H9 (cell line): ENCODE results near the gene FBXO11. TPM values are rescaled to one million over a fixed set of nuclear protein-coding genes. Genes with fewer than 3 reads are reported as not detected.

Experiments used
- DNase-seq: peaks from one replicate; pipeline ENCODE4 v3.0.0-alpha.2; 2017
- H2AFZ ChIP-seq: one replicate; pipeline ENCODE4 v1.6.1; 2013; ENCODE audit warnings: mild to moderate bottlenecking, low read length, control low read depth, moderate library complexity
- H2AK5ac ChIP-seq: 2 replicates; pipeline ENCODE4 v1.6.1; 2013; ENCODE audit warnings: low read length, control low read depth, mixed read lengths; ENCODE audit not compliant: insufficient read length
- H2BK120ac ChIP-seq: one replicate; pipeline ENCODE4 v1.6.1; 2013; ENCODE audit warnings: low read depth, mild to moderate bottlenecking, low read length, control low read depth, inconsistent platforms; ENCODE audit not compliant: poor library complexity, severe bottlenecking
- H2BK12ac ChIP-seq: 2 replicates; pipeline ENCODE4 v1.6.1; 2013; ENCODE audit warnings: low read length, control low read depth, mixed read lengths, low read depth; ENCODE audit not compliant: insufficient read length
- H2BK15ac ChIP-seq: 2 replicates; pipeline ENCODE4 v1.6.1; 2013; ENCODE audit warnings: low read depth, low read length, control low read depth
- H2BK20ac ChIP-seq: one replicate; pipeline ENCODE4 v1.6.1; 2013; ENCODE audit warnings: low read depth, mild to moderate bottlenecking, low read length, control low read depth, inconsistent platforms; ENCODE audit not compliant: poor library complexity, severe bottlenecking
- H2BK5ac ChIP-seq: 2 replicates; pipeline ENCODE4 v1.6.1; 2013; ENCODE audit warnings: low read length, control low read depth, mixed read lengths; ENCODE audit not compliant: insufficient read length
- H3K14ac ChIP-seq: 2 replicates; pipeline ENCODE4 v1.6.1; 2013; ENCODE audit warnings: low read length, control low read depth; ENCODE audit not compliant: insufficient read depth
- H3K18ac ChIP-seq: 2 replicates; pipeline ENCODE4 v1.6.1; 2013; ENCODE audit warnings: low read depth, mild to moderate bottlenecking, mixed read lengths, low read length, control low read depth; ENCODE audit not compliant: insufficient read length
- H3K23ac ChIP-seq: 2 replicates; pipeline ENCODE4 v1.6.1; 2013; ENCODE audit warnings: low read length, control low read depth, mixed read lengths, low read depth; ENCODE audit not compliant: insufficient read length
- H3K23me2 ChIP-seq: 2 replicates; pipeline ENCODE4 v1.6.1; 2013; ENCODE audit warnings: low read depth, mild to moderate bottlenecking, mixed read lengths, low read length, control low read depth; ENCODE audit not compliant: insufficient read length, poor library complexity, severe bottlenecking
- H3K27ac ChIP-seq: 2 replicates; pipeline ENCODE4 v1.5.1; 2013; ENCODE audit warnings: low read length, control low read depth, mixed read lengths, low read depth; ENCODE audit not compliant: insufficient read length
- H3K27me3 ChIP-seq: 2 replicates; pipeline ENCODE4 v1.6.1; 2013; ENCODE audit warnings: low read length, control low read depth, inconsistent platforms; ENCODE audit not compliant: insufficient read depth
- H3K4ac ChIP-seq: 2 replicates; pipeline ENCODE4 v1.6.1; 2013; ENCODE audit warnings: low read depth, mild to moderate bottlenecking, control low read depth, inconsistent platforms, low read length, moderate library complexity
- H3K4me1 ChIP-seq: 2 replicates; pipeline ENCODE4 v1.6.1; 2013; ENCODE audit warnings: low read length, control low read depth, inconsistent platforms; ENCODE audit not compliant: insufficient read depth
- H3K4me2 ChIP-seq: 2 replicates; pipeline ENCODE4 v1.6.1; 2013; ENCODE audit warnings: low read length, control low read depth, mixed read lengths; ENCODE audit not compliant: insufficient read length, insufficient read depth
- H3K56ac ChIP-seq: 2 replicates; pipeline ENCODE4 v1.6.1; 2013; ENCODE audit warnings: low read depth, mild to moderate bottlenecking, mixed read lengths, low read length, control low read depth; ENCODE audit not compliant: insufficient read length
- H3K79me1 ChIP-seq: 2 replicates; pipeline ENCODE4 v1.6.1; 2013; ENCODE audit warnings: low read depth, mild to moderate bottlenecking, moderate library complexity, low read length, control low read depth, inconsistent platforms; ENCODE audit not compliant: insufficient read depth, poor library complexity, severe bottlenecking
- H3K79me2 ChIP-seq: 2 replicates; pipeline ENCODE4 v1.6.1; 2013; ENCODE audit warnings: low read length, control low read depth, inconsistent platforms; ENCODE audit not compliant: insufficient read depth
- H3K9ac ChIP-seq: 2 replicates; pipeline ENCODE4 v1.6.1; 2013; ENCODE audit warnings: low read length, control low read depth, mixed read lengths; ENCODE audit not compliant: insufficient read length; ENCODE audit errors: extremely low read depth
- H3K9me3 ChIP-seq: one replicate; pipeline ENCODE4 v1.6.1; 2013; ENCODE audit warnings: low read depth, low read length, inconsistent platforms; ENCODE audit not compliant: control insufficient read depth
- H3T11ph ChIP-seq: one replicate; pipeline ENCODE4 v1.6.1; 2013; ENCODE audit warnings: mild to moderate bottlenecking, low read length, control low read depth, inconsistent platforms
- H4K20me1 ChIP-seq: one replicate; pipeline ENCODE4 v1.6.1; 2013; ENCODE audit not compliant: control insufficient read depth, insufficient read length, insufficient read depth
- H4K5ac ChIP-seq: 2 replicates; pipeline ENCODE4 v1.6.1; 2013; ENCODE audit warnings: low read depth, mild to moderate bottlenecking, mixed read lengths, low read length, control low read depth; ENCODE audit not compliant: insufficient read length
- H4K8ac ChIP-seq: replicated peaks from 2 replicates; pipeline ENCODE4 v1.6.1; 2013; ENCODE audit warnings: low read length, control low read depth, mixed read lengths, low read depth; ENCODE audit not compliant: insufficient read length
- H4K91ac ChIP-seq: 2 replicates; pipeline ENCODE4 v1.6.1; 2013; ENCODE audit warnings: low read depth, mild to moderate bottlenecking, moderate library complexity, mixed read lengths, low read length, control low read depth; ENCODE audit not compliant: insufficient read length
- H3K27ac Mint-ChIP-seq, 3 experiments: 2 replicates in 2 of 3; 3 replicates in 1 of 3; pipeline ENCODE4 v1.8.0; 2020 to 2021; ENCODE audit warnings: mixed read lengths in 3 of 3, mild to moderate bottlenecking in 1 of 3, moderate library complexity in 1 of 3
- H3K27me3 Mint-ChIP-seq: 2 replicates; pipeline ENCODE4 v1.8.0; 2021; ENCODE audit warnings: low read depth, mild to moderate bottlenecking, moderate library complexity, mixed read lengths
- H3K36me3 Mint-ChIP-seq, 3 experiments: 2 replicates in 2 of 3; 3 replicates in 1 of 3; pipeline ENCODE4 v1.8.0; 2020 to 2021; ENCODE audit warnings: low read depth in 3 of 3, mixed read lengths in 3 of 3; ENCODE audit not compliant: insufficient read depth in 1 of 3
- H3K4me1 Mint-ChIP-seq, 2 experiments: 2 replicates each; pipeline ENCODE4 v1.8.0; 2020; ENCODE audit warnings: mixed read lengths in 2 of 2
- H3K4me3 Mint-ChIP-seq, 2 experiments: 2 replicates in 1 of 2; 3 replicates in 1 of 2; pipeline ENCODE4 v1.8.0; 2020 to 2021; ENCODE audit warnings: mild to moderate bottlenecking in 2 of 2, mixed read lengths in 2 of 2, moderate library complexity in 1 of 2
- H3K9me3 Mint-ChIP-seq, 2 experiments: 2 replicates in 1 of 2; 3 replicates in 1 of 2; pipeline ENCODE4 v1.8.0; 2020; ENCODE audit warnings: mild to moderate bottlenecking in 2 of 2, mixed read lengths in 2 of 2, moderate library complexity in 1 of 2
- WGBS: extraction: QIAGEN DNeasy Blood & Tissue Kit; methylation state at CpG from one replicate; pipeline ENCODE4 v1.1.7; 2013; ENCODE audit warnings: missing lambda C conversion rate, low lambda C conversion rate, mixed read lengths; ENCODE audit not compliant: insufficient read length; ENCODE audit errors: extremely low coverage; 5-methylcytosine and 5-hydroxymethylcytosine counted together
- total RNA-seq: library from RNA; stranded (reverse); gene quantifications from 2 replicates; pipeline ENCODE4 v1.2.1, GENCODE V29; 2021
- TF ChIP-seq, protein P1 (sequence below): fragments of 200-600 bp; sonication (generic); conservative IDR thresholded peaks from 3 replicates; pipeline ENCODE4 v1.8.0; 2021; ENCODE audit warnings: antibody characterized with exemption, mild to moderate bottlenecking

FBXO11 gene
- total RNA-seq, 1 experiment from 2014 or later: 68.8 TPM

DNA sequence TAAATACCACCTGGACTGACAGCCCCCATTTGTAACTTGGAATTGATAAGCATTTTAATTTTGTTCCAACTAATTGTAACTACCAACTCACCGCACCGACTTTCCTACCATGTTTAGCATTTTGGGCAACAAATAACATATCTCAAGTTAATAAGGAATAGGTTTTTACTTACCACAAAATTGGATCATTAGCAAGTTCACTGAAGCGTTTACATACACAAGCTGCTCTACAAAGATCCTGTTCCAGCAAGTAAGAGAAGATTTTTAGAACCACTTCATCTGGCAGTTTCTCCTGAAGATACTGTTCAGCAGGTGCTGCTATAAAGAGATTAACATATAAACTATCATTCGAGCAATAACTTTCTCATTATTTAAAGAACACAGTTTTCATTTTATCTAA, 67.6 kb downstream of the FBXO11 start:
- Histone ChIP-seq H4K8ac (no peak overlapping the region), H3K18ac (no peak overlapping the region), H4K20me1 (no peaks in the 10 kb centered on the region), H3K79me1 (peaks cover 3% of the 10 kb centered on the region), H3K4ac (no peak overlapping the region), H3K9ac (no peak overlapping the region), H4K5ac (no peak overlapping the region), H3K79me2 (peaks cover 3% of the 10 kb centered on the region; the same call in 1 of the 2 replicates), H2BK120ac (no peak overlapping the region), H3K4me1 (no peaks in the 10 kb centered on the region; the same call in 1 of the 2 replicates), H2AK5ac (no peak overlapping the region), H3K27me3 (no peaks in the 10 kb centered on the region), H3K56ac (no peak overlapping the region), H3K27ac (no peak overlapping the region), H3T11ph (no peak overlapping the region), H2BK12ac (no peak overlapping the region), H2BK5ac (no peak overlapping the region), H3K14ac (no peak overlapping the region), H2BK15ac (no peak overlapping the region), H2AFZ (no peak overlapping the region), H3K23me2 (no peaks in the 10 kb centered on the region), H4K91ac (no peak overlapping the region), H3K4me2 (no peak overlapping the region), H3K9me3 (no peaks in the 10 kb centered on the region), H3K23ac (no peak overlapping the region), H2BK20ac (no peak overlapping the region)
- H3K27me3 Mint-ChIP-seq: no peaks in the 10 kb centered on the region
- H3K4me1 Mint-ChIP-seq: no peaks in the 10 kb centered on the region
- no peak overlapping the region for H3K4me3 Mint-ChIP-seq
- H3K9me3 Mint-ChIP-seq: no peaks in the 10 kb centered on the region; a peak in 1 of 5 replicates
- no peak overlapping the region for H3K27ac Mint-ChIP-seq
- peaks cover 12 to 62% (median 53%) of the 10 kb centered on the region in 3 experiments; a peak in 6 of 7 replicates for H3K36me3 Mint-ChIP-seq
- TF ChIP-seq, protein P1, sequence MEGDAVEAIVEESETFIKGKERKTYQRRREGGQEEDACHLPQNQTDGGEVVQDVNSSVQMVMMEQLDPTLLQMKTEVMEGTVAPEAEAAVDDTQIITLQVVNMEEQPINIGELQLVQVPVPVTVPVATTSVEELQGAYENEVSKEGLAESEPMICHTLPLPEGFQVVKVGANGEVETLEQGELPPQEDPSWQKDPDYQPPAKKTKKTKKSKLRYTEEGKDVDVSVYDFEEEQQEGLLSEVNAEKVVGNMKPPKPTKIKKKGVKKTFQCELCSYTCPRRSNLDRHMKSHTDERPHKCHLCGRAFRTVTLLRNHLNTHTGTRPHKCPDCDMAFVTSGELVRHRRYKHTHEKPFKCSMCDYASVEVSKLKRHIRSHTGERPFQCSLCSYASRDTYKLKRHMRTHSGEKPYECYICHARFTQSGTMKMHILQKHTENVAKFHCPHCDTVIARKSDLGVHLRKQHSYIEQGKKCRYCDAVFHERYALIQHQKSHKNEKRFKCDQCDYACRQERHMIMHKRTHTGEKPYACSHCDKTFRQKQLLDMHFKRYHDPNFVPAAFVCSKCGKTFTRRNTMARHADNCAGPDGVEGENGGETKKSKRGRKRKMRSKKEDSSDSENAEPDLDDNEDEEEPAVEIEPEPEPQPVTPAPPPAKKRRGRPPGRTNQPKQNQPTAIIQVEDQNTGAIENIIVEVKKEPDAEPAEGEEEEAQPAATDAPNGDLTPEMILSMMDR: no peak
- DNase-seq: no peak
- WGBS: no CpG with 5 or more reads among the region's 4 CpGs
